GM21619 (cell line): ENCODE data around the gene ZNF682.
"Not testable (repeated sequence)": the region's sequence is repeated elsewhere in the genome, so short reads cannot be mapped to it uniquely, and the experiment has no call there.

Experiments
- ATAC-seq: cut with Tn5 transposase; IDR thresholded peaks from one replicate; pipeline ENCODE4 v1.9.1; 2021; ENCODE audit not compliant: unreplicated experiment

ZNF682 gene

DNA sequence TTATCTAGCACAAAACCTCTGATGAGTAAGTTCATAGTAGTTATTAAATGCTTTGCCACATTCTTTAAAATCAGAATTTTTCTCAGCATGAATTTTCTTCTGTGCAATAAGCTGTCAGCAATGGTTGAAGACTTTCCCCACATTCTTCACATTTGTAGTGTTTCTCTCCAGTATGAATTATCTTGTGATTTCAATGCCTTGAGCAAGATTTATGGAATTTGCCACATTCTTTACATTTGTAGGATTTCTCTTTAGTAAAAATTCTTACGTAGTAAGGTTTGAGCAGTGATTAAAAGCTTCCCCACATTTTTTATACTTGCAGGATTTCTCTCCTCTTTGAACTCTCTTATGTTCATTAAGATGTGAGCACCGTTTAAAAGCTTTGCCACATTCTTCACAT is 33.6 kb downstream of the ZNF682 start:
- no peak for ATAC-seq

GRCh38 chr19:19997656-19998268 is 41.5 kb downstream of the ZNF682 start:
- no peak for ATAC-seq

DNA sequence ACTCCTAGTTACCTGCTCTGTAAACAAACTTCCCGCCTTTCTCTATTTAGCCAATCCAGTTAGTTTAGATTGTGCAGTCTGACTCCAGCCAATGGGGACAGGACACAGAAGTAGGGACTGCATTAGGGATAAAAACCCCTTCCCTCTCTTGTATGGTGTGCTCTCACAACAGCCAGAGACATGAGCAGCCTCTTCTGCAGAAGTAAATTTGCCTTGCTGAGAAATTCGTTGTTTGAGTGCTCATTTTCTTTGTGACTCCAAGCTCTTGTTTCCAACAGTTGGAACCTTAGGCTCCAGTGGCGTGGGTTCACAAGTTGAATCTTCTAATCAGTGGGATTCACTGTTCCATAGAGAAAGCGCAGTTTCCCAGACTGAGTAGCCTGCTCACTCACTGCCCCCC is 72.4 kb downstream of the ZNF682 start:
- ATAC-seq, result no peak

GRCh38 chr19:19966126-19966525 is 73.2 kb downstream of the ZNF682 start:
- not testable (repeated sequence) for ATAC-seq

DNA sequence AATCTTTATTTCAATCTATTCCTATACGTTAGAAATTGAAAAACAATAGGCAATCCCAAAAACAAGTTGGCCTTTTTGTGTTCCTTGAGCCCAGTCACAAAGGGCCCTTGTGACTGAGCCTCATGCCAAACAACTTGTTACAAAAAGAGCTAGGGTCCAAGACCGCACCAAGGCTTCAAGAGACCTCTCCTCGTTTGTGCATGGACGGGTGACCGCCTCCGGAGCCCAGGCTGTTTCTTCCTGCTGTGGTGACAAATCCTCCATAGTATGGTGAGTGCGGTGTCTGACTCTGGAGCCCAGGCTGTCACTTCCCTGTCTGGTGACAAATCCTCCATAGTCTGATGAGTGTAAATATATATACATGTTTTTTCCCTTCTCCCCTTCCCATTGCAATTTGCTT is 74.9 kb downstream of the ZNF682 start:
- no peak for ATAC-seq

GRCh38 chr19:19959151-19959799 is 80.0 kb downstream of the ZNF682 start:
- ATAC-seq, result not testable (repeated sequence)

GRCh38 chr19:19957766-19958165 is 81.5 kb downstream of the ZNF682 start:
- ATAC-seq, result not testable (repeated sequence)

- no peak for ATAC-seq
Measured at GRCh38 chr19:19956434-19957075, 82.8 kb downstream of the ZNF682 start.

DNA sequence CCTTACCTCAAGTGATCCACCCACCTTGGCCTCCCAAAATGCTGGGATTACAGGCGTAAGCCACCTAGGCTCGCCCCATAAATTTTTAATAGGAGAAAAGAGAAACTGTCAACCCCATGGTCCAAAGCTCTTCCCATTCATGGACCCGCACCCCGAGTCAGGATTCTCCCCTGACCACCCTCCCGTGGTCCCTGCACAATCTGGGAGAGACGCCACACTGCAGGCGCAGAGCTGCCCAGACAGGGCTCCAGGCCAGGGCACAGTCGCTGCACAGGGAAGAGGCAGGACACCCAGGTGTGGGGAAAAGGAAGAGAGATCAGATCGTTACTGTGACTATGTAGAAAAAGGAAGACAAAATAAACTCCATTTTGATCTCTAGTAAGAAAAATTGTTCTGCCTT is 84.1 kb downstream of the ZNF682 start:
- ATAC-seq, result no peak
